Erythroblast (primary cell): ENCODE measurements around the gene CDKAL1.

Experiments used
- GATA1 ChIP-seq: IDR thresholded peaks from 2 replicates; pipeline ENCODE4 v1.6.1; 2011; ENCODE audit warnings: low read depth, mild to moderate bottlenecking, control low read depth, low read length, moderate library complexity
- POLR2A ChIP-seq: IDR thresholded peaks from 2 replicates; pipeline ENCODE4 v1.6.1; 2011; ENCODE audit warnings: mild to moderate bottlenecking, low read length

- TF ChIP-seq POLR2A (no peak), GATA1 (no peak)
These were observed 312.4 kb downstream of the CDKAL1 start for GRCh38 chr6:20846602-20847028.
